Mucosa of rectum (tissue), 2 donors: ENCODE measurements around the gene SAE1.
"Not testable (repeated sequence)": the region's sequence is repeated elsewhere in the genome, so short reads cannot be mapped to it uniquely, and the experiment has no call there.

Experiments used
- H3K27ac ChIP-seq, 2 donors: one replicate each; pipeline ENCODE4 v1.7.0; 2013; ENCODE audit warnings: inconsistent platforms in 2 of 2, low read depth in 2 of 2, low read length in 2 of 2
- H3K27me3 ChIP-seq, 2 donors: one replicate each; pipeline ENCODE4 v1.7.0; 2013; ENCODE audit warnings: low read length in 2 of 2; ENCODE audit not compliant: control insufficient read depth in 2 of 2, insufficient read depth in 2 of 2
- H3K36me3 ChIP-seq, 2 donors: one replicate each; pipeline ENCODE4 v1.7.0; 2013; ENCODE audit warnings: low read length in 2 of 2; ENCODE audit not compliant: control insufficient read depth in 2 of 2, insufficient read depth in 2 of 2
- H3K4me1 ChIP-seq, 2 donors: one replicate each; pipeline ENCODE4 v1.7.0; 2013; ENCODE audit warnings: low read length in 2 of 2, mild to moderate bottlenecking in 1 of 2; ENCODE audit not compliant: control insufficient read depth in 2 of 2, insufficient read depth in 2 of 2
- H3K4me3 ChIP-seq, 2 donors: one replicate each; pipeline ENCODE4 v1.7.0; 2013; ENCODE audit warnings: low read length in 2 of 2
- H3K9ac ChIP-seq, 2 donors: one replicate each; pipeline ENCODE4 v1.7.0; 2013; ENCODE audit warnings: low read length in 2 of 2, low read depth in 1 of 2, mild to moderate bottlenecking in 1 of 2
- H3K9me3 ChIP-seq, 2 donors: one replicate each; pipeline ENCODE4 v1.7.0; 2013; ENCODE audit warnings: low read length in 2 of 2; ENCODE audit not compliant: control insufficient read depth in 2 of 2
- donor health status: healthy.
- donor health status: Normal muscosa, but diverticular disease.

Gene SAE1

DNA sequence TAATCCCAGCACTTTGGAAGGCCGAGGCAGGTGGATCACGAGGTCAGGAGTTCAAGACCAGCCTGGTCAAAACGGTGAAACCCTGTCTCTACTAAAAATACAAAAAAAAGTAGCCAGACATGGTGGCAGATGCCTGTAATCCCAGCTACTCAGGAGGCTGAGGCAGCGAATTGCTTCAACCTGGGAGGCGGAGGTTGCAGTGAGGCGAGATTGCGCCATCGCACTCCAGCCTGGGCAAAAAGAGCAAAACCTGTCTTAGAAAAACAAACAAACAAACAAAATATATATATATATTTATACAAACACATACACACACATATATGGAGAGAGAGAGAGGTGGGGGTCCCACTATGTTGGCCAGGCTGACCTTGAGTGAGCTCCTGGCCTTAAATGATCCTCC lies 122.4 kb downstream of the SAE1 start:
- not testable (repeated sequence) for H3K9me3 ChIP-seq, H3K27ac ChIP-seq, H3K9ac ChIP-seq, H3K4me1 ChIP-seq, H3K36me3 ChIP-seq, H3K4me3 ChIP-seq, H3K27me3 ChIP-seq

DNA sequence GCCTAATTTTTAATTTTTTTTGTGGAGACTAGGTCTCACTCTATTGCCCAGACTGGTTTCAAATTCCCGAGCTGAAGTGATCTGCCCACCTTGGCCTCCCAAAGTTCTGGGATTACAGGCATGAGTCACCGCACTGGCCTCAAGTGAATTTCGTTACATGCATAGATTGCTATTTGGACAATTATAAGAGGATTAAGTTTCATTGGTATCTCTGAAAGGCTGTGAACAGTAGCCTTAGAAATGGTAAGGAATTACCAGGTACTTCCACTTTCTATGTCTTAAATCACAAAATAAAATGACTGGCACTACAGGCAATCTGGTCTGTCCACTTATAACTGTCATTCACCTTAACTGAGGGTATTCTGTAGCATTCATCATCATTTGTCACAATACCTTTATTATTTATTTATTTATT lies 122.8 kb downstream of the SAE1 start:
- Histone ChIP-seq H3K27ac (no peak overlapping the region), H3K9ac (no peak overlapping the region), H3K9me3 (no peaks in the 10 kb centered on the region), H3K36me3 (peaks cover 0 to under 1% of the 10 kb centered on the region in 2 donors), H3K27me3 (no peaks in the 10 kb centered on the region), H3K4me1 (peaks cover 11 to 12% of the 10 kb centered on the region in 2 donors), H3K4me3 (no peak overlapping the region)

DNA sequence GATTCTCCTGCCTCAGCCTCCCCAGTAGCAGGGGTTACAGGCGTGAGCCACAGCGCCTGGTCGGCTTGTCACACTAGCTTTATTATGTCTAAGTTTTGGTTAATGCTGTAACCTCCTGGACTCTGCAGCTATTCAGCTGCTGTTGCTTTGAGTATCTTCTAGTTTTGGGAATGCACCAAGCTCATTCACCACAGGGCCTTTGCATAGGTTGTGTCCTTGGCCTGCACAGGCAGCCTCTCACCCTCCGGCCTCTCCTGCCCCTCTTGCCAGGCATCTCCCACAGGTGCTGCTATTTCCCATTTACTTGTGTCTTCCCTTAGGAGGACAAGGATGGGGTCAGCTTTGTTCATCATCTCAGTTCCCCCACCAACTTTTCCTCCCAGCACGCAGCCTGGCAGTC lies 123.3 kb downstream of the SAE1 start:
- H3K27me3 ChIP-seq, result no peaks in the 10 kb centered on the region
- no peak overlapping the region for H3K27ac ChIP-seq
- no peaks in the 10 kb centered on the region for H3K9me3 ChIP-seq
- peaks cover 4 to 6% of the 10 kb centered on the region in 2 donors for H3K36me3 ChIP-seq
- no peak overlapping the region for H3K9ac ChIP-seq
- H3K4me3 ChIP-seq, result no peak overlapping the region
- peaks cover 14 to 16% of the 10 kb centered on the region in 2 donors for H3K4me1 ChIP-seq

DNA sequence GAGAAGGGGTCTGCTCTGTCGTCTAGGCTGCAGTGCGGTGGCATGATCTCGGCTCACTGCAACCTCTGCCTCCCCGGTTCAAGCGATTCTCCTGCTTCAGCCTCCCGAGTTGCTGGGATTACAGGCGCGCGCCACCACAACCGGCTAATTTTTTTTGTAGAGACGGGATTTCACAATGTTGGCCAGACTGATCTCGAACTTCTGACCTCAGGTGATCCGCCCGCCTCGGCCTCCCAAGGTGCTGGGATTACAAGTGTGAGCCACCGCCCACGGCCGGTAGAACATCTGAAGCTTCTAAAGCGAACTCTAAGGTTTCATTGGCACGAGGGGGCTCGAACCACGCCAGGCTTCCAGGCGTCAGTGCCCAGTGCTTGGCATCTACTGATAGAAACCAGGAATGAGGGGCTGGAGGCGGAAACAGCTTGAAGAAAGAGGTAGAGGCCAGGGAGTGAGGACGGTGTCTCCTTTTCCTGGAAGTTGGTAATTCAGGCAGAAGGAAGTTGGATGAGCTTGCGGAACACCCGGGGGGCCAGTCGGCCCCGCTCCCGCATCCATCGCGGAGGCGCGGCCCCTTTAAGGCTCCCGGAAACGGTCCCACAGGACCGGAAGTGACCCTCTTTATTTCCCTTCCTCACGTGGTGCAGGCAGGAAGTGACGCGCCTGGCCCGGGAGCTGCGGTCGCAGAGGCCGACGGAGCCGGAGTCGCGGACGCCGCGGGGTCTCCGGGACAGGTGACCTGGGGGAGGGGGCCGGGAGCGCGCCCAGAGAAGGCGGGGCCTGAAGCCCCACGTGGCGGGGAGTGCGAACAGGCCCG lies 125.5 kb downstream of the SAE1 start, which contains the start of gene CCDC9:
Gene CCDC9 (plus strand): TSS at position 647 of the 814 bp plus-strand sequence. CDS start 1,876 bp downstream, outside the sequence.
- Histone ChIP-seq H3K4me1 (peaks cover 17 to 19% of the 10 kb centered on the region in 2 donors), H3K36me3 (peaks cover 24% of the 10 kb centered on the region in 2 donors), H3K9ac (peak within 1 kb of the TSS; percentile 63 to 86), H3K27me3 (no peaks in the 10 kb centered on the region), H3K4me3 (peak within 1 kb of the TSS; percentile 76 to 81), H3K9me3 (no peaks in the 10 kb centered on the region), H3K27ac (peak within 1 kb of the TSS; percentile 85 to 93)

DNA sequence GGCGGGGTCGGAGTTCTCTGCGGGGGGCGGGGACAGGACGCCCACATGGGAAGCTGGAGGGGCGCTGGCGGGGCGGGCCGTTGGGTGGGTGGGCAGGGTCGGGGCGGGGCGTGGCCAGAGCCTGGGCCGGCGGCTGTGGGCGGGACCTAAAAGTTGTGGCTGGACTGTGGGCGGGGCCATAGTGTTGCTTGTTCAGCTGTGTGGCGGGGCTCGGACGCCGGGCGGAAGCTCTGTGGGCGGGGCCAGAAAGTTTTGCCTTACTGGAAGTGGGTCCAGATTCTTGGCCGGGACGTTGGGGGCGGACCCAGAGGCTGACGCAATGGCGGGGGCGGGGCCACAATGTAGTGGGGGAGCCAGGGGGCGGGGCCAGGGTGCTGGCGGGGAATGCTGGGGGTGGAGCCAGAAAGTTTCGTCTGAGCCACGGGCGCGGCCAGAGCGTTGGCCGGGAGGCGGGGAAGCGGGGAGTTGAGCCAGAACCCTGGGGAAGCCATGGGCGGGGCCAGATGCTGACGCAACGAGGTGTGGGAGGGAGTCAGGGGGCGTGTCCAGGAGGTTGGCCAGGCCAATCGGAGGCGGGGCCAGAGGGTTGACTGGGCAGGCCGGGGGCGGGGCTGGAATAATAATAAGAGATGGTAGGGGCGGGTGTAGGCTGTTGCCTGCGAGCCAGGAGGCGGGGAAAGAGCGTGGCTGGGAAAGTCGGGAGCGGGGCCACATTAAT lies 126.2 kb downstream of the SAE1 start:
- Histone ChIP-seq H3K4me1 (peaks cover 17 to 19% of the 10 kb centered on the region in 2 donors), H3K27ac (peak overlapping the region; percentile 85 to 93), H3K4me3 (peak overlapping the region; percentile 59 to 76), H3K27me3 (no peaks in the 10 kb centered on the region), H3K9ac (peak overlapping the region in 1 of 2 donors; percentile 86), H3K9me3 (no peaks in the 10 kb centered on the region), H3K36me3 (peaks cover 27 to 28% of the 10 kb centered on the region in 2 donors)

DNA sequence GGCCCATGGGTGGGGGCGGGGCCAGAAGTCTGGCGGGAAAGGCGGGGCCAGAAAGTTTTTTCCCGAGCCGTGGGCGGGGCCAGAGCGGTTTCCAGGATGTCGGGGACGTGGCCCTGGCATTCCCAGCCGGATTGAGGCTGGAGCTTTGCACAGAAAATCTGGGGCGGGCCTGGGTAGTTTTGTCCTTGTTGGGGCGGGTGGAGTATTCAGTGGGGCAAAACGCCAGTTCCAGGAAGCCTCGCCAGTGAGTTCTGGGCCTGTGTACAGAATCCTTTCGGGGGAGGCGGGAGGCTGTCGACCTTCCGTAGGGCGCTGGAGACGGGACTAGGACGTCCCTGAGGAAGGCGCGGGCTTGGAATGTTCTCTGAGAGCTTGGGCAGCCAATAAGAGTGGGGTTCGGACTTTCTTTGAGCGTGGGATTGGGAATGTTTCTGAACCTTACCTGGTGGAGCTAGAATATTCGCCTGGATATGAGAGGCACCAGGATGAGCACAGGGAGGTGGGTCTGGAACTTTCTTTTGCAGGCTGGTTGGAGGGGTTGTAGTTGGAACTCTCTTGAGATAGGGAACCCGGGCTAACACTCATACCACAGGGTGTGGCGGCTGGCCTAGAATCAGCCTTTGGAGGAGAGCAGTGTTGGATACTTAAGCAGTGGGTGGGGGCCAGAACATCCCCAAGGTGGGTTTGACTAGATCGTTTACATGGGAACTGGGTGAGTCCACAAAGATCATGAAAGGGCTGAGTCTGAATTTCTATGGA lies 127.0 kb downstream of the SAE1 start:
- Histone ChIP-seq H3K9me3 (no peaks in the 10 kb centered on the region), H3K4me3 (peak overlapping the region; percentile 59 to 64), H3K36me3 (peaks cover 28 to 31% of the 10 kb centered on the region in 2 donors), H3K27me3 (no peaks in the 10 kb centered on the region), H3K27ac (peak overlapping the region; percentile 85 to 93), H3K4me1 (peaks cover 17 to 19% of the 10 kb centered on the region in 2 donors), H3K9ac (peak overlapping the region; percentile 18 to 70)

DNA sequence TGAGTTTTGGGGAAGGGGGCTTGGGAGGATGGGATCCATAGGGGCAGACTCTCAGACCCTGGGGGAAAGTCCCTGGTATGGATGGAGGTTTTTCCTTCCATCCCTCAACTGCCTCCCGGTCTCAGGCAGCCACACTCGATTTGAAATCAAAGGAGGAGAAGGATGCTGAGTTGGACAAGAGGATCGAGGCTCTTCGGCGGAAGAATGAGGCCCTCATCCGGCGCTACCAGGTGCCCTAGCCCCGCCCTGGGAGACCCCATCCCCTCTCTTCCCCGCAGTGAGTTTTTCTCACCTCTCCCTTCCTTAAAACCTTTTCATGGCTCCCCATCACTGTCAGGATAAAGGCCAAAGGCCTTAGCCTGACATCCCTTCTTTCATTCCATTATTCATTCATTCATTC lies 127.8 kb downstream of the SAE1 start:
- Histone ChIP-seq H3K9me3 (no peaks in the 10 kb centered on the region), H3K27me3 (no peaks in the 10 kb centered on the region), H3K4me3 (peak overlapping the region in 1 of 2 donors; percentile 59), H3K9ac (peak overlapping the region; percentile 18 to 70), H3K4me1 (peaks cover 17 to 19% of the 10 kb centered on the region in 2 donors), H3K27ac (no peak overlapping the region), H3K36me3 (peaks cover 33 to 34% of the 10 kb centered on the region in 2 donors)

DNA sequence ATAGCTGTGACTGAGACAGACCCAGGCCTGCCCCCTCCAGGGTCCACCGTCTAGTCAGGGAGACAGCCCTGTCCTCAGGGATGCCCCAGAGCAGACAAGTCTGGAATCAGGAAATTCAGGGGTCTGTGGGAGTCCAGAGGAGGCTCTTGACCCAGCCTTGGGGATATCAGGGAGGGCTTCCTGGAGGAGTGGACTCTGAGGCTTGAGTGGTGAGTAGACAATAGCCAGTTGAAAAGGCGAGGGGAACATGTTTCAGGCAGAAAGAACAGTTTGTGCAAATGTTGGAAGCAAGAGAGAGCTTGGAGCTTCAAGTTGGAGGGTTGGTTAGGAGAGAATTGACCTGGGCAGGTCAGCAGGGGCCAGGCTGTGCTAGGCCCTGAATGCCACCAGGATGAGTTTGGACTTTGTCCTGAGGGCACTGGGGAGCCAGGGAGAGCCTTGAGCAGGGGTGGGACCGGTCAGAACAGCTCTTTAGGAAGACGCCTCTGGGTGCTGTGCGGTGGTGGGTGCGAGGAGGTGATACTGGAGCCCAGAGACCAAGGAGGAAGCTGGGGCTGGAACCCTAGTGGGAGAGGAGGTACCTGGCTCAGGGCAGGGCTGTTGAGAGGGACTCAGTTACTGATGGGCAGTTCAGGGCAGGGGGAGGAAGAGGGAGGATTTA lies 128.4 kb downstream of the SAE1 start:
- H3K36me3 ChIP-seq, result peaks cover 33 to 34% of the 10 kb centered on the region in 2 donors
- no peak overlapping the region for H3K4me3 ChIP-seq

More for the DNA sequence above, 128.4 kb downstream of the SAE1 start:
- Histone ChIP-seq H3K27me3 (no peaks in the 10 kb centered on the region), H3K4me1 (peaks cover 17 to 19% of the 10 kb centered on the region in 2 donors), H3K27ac (no peak overlapping the region), H3K9ac (no peak overlapping the region), H3K9me3 (no peaks in the 10 kb centered on the region)
